PC-3 (cell line): ENCODE results near the gene VPS37B.

Source experiments
- EZH2 ChIP-seq: fragments of 300-600 bp; sonication (generic); IDR thresholded peaks from one replicate; pipeline ENCODE4 v1.6.1; 2017; ENCODE audit warnings: antibody characterized with exemption, mild to moderate bottlenecking, low read length; ENCODE audit not compliant: unreplicated experiment
- TF ChIP-seq, protein P1 (sequence below): fragments of 300-600 bp; sonication (generic); conservative IDR thresholded peaks from 2 replicates; pipeline ENCODE4 v1.5.1; 2017; ENCODE audit warnings: antibody characterized with exemption, low read depth, mild to moderate bottlenecking, low read length

DNA sequence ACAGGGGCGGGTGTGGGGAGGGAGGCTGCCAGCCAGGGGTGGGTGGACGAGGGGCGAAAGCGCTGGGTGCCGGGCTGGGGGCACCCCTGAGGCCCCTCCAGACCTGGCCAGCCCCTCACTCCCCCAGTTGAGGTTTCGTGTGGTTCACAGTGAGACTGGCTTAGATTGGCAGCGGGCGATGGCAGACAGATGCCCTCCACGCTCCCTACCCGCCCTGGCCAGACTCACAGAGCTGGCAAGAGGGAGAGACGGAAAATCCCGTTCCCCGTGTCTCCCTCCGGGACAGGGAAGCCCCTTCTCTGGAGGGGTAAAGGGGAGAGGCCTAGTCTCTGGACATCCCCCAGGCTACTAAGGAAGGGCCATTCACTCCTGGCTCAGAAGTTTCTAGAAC is 33.2 kb upstream of the VPS37B start:
- no peak for TF ChIP-seq EZH2
- TF ChIP-seq, protein P1, sequence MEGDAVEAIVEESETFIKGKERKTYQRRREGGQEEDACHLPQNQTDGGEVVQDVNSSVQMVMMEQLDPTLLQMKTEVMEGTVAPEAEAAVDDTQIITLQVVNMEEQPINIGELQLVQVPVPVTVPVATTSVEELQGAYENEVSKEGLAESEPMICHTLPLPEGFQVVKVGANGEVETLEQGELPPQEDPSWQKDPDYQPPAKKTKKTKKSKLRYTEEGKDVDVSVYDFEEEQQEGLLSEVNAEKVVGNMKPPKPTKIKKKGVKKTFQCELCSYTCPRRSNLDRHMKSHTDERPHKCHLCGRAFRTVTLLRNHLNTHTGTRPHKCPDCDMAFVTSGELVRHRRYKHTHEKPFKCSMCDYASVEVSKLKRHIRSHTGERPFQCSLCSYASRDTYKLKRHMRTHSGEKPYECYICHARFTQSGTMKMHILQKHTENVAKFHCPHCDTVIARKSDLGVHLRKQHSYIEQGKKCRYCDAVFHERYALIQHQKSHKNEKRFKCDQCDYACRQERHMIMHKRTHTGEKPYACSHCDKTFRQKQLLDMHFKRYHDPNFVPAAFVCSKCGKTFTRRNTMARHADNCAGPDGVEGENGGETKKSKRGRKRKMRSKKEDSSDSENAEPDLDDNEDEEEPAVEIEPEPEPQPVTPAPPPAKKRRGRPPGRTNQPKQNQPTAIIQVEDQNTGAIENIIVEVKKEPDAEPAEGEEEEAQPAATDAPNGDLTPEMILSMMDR, result no peak
